Nephron (organoid): ENCODE results near the gene P2RX7.

Source experiments
- H3K27ac Mint-ChIP-seq, 3 experiments: 2 replicates each; pipeline ENCODE4 v1.8.0; 2020; ENCODE audit warnings: mixed read lengths in 3 of 3, mild to moderate bottlenecking in 2 of 3, moderate library complexity in 1 of 3
- H3K27me3 Mint-ChIP-seq: 2 replicates; pipeline ENCODE4 v1.8.0; 2021; ENCODE audit warnings: low read depth, mild to moderate bottlenecking, moderate library complexity, mixed read lengths
- H3K36me3 Mint-ChIP-seq: 2 replicates; pipeline ENCODE4 v1.8.0; 2020; ENCODE audit warnings: low read depth, mixed read lengths
- H3K4me1 Mint-ChIP-seq: 2 replicates; pipeline ENCODE4 v1.8.0; 2020; ENCODE audit warnings: mixed read lengths
- H3K4me3 Mint-ChIP-seq, 3 experiments: 2 replicates each; pipeline ENCODE4 v1.8.0; 2020; ENCODE audit warnings: mild to moderate bottlenecking in 3 of 3, mixed read lengths in 3 of 3, moderate library complexity in 2 of 3
- H3K9me3 Mint-ChIP-seq: 2 replicates; pipeline ENCODE4 v1.8.0; 2020; ENCODE audit warnings: mixed read lengths
- TF ChIP-seq, protein P1 (sequence below), 3 experiments: fragments of 200-600 bp; sonication (generic); IDR thresholded peaks; one replicate each; pipeline ENCODE4 v1.5.0; 2021; ENCODE audit warnings: antibody characterized with exemption in 3 of 3; ENCODE audit not compliant: unreplicated experiment in 3 of 3

Gene P2RX7

DNA sequence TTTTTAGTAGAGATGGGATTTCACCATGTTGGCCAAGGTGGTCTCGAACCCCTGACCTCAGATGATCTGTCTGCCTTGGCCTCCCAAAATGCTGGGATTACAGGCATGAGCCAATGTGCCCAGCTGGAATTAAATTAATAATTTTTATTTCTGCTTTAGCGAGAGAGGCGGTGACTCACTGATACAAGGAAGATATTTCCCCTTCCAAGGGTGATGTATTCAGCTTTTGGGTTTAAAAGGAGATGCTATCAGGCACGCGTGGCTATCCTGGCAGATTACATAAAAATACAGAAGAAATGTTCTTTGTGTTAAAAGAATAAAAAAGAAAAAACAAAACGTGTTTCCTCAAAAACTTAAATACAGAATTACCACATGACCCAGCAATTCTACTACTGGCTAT, 12.4 kb upstream of the P2RX7 start:
- no peaks in the 10 kb centered on the region for H3K4me1 Mint-ChIP-seq

DNA sequence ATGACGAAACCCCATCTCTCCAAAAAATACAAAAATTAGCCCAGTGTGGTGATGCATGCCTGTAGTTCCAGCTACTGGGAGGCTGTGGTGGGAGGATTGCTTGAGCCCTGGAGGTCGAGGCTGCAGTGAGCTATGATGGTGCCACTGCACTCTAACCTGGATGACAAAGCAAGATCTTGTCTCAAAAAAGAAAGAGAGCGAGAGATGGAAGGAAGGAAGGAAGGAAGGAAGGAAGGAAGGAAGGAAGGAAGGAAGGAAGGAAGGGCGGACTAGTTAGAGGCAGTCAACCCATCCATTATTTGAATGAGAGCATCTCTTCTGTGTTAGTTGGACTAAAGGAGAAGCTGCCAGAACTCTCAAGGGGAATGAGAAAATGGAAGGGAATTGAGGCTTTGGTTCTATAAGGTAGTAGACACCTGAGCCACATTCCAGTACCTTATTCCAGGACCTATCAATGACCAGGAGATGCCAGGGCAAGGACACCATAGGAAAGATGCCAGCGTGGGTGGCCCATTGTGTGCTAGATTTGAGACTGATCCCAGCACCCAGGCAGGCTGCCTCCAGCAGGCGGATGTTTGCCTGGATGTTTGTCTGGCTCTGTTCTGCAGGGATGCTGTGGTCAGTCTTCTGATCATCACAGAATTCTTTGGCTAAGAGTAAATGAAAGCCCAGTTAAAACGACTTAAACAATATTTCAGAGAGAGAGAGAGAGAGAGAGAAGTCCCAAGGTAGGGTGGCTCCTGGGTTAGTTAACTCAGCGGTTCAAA, 11.5 kb upstream of the P2RX7 start:
- Mint-ChIP-seq H3K27me3 (peaks cover 42% of the 10 kb centered on the region), H3K4me1 (no peaks in the 10 kb centered on the region), H3K36me3 (no peaks in the 10 kb centered on the region), H3K4me3 (no peak overlapping the region), H3K9me3 (no peaks in the 10 kb centered on the region), H3K27ac (no peak overlapping the region)
- TF ChIP-seq, protein P1, sequence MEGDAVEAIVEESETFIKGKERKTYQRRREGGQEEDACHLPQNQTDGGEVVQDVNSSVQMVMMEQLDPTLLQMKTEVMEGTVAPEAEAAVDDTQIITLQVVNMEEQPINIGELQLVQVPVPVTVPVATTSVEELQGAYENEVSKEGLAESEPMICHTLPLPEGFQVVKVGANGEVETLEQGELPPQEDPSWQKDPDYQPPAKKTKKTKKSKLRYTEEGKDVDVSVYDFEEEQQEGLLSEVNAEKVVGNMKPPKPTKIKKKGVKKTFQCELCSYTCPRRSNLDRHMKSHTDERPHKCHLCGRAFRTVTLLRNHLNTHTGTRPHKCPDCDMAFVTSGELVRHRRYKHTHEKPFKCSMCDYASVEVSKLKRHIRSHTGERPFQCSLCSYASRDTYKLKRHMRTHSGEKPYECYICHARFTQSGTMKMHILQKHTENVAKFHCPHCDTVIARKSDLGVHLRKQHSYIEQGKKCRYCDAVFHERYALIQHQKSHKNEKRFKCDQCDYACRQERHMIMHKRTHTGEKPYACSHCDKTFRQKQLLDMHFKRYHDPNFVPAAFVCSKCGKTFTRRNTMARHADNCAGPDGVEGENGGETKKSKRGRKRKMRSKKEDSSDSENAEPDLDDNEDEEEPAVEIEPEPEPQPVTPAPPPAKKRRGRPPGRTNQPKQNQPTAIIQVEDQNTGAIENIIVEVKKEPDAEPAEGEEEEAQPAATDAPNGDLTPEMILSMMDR (IDR thresholded peaks at IDR 0.05; ENCODE audit: unreplicated experiment in 3 of 3): no peak

More for the DNA sequence above, 12.4 kb upstream of the P2RX7 start:
- no peaks in the 10 kb centered on the region for H3K9me3 Mint-ChIP-seq
- TF ChIP-seq, protein P1 (IDR thresholded peaks at IDR 0.05; ENCODE audit: unreplicated experiment in 3 of 3): no peak
- H3K27ac Mint-ChIP-seq: no peak overlapping the region
- no peaks in the 10 kb centered on the region for H3K36me3 Mint-ChIP-seq
- no peak overlapping the region for H3K4me3 Mint-ChIP-seq
- H3K27me3 Mint-ChIP-seq: peaks cover 42% of the 10 kb centered on the region

DNA sequence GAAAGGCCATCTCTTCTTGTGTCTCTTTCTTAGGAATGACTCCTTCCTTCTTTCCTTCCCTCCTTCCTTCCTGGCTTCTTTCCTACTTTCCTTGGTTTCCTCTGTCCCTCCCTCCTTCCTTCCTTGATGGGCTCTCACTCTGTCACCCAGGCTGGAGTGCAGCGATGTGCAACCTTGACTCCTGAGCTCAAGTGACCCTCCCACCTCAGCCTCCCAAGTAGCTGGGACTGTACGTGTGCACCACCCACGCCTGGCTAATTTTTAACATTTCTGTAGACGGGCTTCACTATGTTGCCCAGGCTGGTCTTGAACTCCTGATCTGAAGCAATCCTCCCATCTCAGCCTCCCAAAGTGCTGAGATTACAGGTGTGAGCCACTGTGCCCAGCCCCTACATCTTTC, 10.9 kb upstream of the P2RX7 start:
- peaks cover 37% of the 10 kb centered on the region for H3K27me3 Mint-ChIP-seq
- TF ChIP-seq, protein P1 (IDR thresholded peaks at IDR 0.05; ENCODE audit: unreplicated experiment in 3 of 3): no peak
- H3K4me1 Mint-ChIP-seq: no peaks in the 10 kb centered on the region
- H3K4me3 Mint-ChIP-seq: no peak overlapping the region
- H3K9me3 Mint-ChIP-seq: no peaks in the 10 kb centered on the region
- H3K27ac Mint-ChIP-seq: no peak overlapping the region
- H3K36me3 Mint-ChIP-seq: no peaks in the 10 kb centered on the region

DNA sequence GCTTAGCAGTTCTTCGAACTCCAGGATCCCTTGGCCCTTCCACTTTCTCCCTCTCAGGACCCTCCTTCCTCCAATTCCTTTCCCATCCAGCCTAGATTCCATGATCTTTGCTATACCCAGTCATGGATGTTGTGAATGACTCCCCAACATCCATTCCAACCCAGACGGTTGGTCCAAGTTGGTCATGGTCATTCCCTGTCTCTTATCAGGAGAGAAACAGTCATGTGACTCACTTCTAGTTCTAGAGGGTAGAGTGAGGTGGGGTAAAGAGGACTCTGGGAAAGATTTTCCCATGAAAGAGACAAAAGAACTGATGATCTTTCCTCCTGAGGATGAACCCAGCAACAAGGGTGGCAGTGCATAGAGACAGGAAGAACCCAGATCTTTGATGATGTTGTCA, 9.2 kb upstream of the P2RX7 start:
- no peaks in the 10 kb centered on the region for H3K9me3 Mint-ChIP-seq
- H3K27me3 Mint-ChIP-seq: peaks cover 35% of the 10 kb centered on the region
- no peaks in the 10 kb centered on the region for H3K4me1 Mint-ChIP-seq
- TF ChIP-seq, protein P1 (IDR thresholded peaks at IDR 0.05; ENCODE audit: unreplicated experiment in 3 of 3): no peak
- H3K27ac Mint-ChIP-seq: no peak overlapping the region
- H3K4me3 Mint-ChIP-seq: no peak overlapping the region
- H3K36me3 Mint-ChIP-seq: no peaks in the 10 kb centered on the region

DNA sequence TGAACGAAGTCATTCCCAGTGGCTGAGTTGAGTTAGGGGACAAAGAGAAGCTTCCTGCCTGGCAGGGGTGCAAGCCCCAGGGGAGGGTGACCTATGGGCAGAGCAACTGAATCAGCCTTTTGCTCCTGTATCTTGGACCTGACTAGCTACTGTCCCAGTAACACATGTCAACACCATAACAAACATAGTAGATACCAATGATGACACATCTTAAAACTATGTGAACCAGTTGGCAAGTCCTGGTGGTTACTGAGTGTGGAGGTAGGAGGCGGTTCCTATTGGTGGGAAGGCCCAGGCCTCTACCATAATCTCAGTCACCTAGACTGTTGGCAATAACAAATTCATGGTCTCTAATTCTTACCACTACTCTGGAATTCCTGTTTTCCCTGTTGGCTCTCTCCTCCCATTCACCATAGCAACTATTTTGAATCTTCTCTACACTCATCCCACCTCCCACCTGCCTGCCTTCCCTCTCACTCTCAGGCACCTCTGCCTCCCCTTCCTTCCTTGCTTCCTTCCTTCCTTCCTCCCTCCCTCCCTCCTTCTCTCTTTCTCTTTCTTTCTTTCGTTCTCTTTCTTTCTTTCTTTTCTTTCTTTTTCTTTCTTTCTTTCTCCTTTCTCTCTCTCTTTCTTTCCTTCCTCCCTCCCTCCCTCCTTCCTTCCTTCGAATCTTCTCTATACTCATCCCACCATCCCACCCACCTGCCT, 8.1 kb upstream of the P2RX7 start:
- H3K27me3 Mint-ChIP-seq: peaks cover 30% of the 10 kb centered on the region
- no peaks in the 10 kb centered on the region for H3K4me1 Mint-ChIP-seq
- H3K9me3 Mint-ChIP-seq: no peaks in the 10 kb centered on the region
- H3K4me3 Mint-ChIP-seq: no peak overlapping the region
- H3K27ac Mint-ChIP-seq: no peak overlapping the region
- H3K36me3 Mint-ChIP-seq: no peaks in the 10 kb centered on the region
- TF ChIP-seq, protein P1 (IDR thresholded peaks at IDR 0.05; ENCODE audit: unreplicated experiment in 3 of 3): no peak
